ENCODE data around the gene MAST4. TPM values are rescaled to one million over a fixed set of nuclear protein-coding genes. Genes with fewer than 3 reads are reported as not detected.

Gene MAST4
- total RNA-seq, 1 donor from 2014 or later: 112 TPM

DNA sequence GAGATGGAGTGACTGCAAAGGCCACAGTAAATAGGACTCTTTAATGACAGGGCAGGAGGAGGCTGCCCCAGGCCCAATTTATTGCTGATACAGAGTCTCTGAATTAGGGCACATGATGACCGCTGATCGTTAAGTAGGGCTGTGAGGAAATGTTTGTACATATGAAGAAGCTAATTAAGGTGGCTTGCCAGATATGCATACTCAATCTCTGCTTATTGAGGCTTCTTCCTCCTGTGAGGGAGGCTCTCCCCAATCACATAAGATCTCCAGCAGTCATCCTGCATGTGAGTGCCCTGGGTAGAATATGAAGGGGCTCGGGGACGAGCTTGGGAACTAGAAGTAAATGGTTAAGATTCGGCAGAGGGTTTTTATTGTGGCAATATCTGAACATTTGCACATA is 608.6 kb downstream of the MAST4 start:
- Mint-ChIP-seq H3K9me3 (ENCODE audit: unreplicated experiment) (no peaks in the 10 kb centered on the region), H3K27ac (ENCODE audit: unreplicated experiment) (no peak overlapping the region), H3K36me3 (ENCODE audit: low read depth, unreplicated experiment) (no peaks in the 10 kb centered on the region), H3K4me3 (ENCODE audit: unreplicated experiment) (no peak overlapping the region), H3K4me1 (ENCODE audit: unreplicated experiment) (no peaks in the 10 kb centered on the region), H3K27me3 (ENCODE audit: unreplicated experiment) (peaks cover 2% of the 10 kb centered on the region)
- TF ChIP-seq, protein P1, sequence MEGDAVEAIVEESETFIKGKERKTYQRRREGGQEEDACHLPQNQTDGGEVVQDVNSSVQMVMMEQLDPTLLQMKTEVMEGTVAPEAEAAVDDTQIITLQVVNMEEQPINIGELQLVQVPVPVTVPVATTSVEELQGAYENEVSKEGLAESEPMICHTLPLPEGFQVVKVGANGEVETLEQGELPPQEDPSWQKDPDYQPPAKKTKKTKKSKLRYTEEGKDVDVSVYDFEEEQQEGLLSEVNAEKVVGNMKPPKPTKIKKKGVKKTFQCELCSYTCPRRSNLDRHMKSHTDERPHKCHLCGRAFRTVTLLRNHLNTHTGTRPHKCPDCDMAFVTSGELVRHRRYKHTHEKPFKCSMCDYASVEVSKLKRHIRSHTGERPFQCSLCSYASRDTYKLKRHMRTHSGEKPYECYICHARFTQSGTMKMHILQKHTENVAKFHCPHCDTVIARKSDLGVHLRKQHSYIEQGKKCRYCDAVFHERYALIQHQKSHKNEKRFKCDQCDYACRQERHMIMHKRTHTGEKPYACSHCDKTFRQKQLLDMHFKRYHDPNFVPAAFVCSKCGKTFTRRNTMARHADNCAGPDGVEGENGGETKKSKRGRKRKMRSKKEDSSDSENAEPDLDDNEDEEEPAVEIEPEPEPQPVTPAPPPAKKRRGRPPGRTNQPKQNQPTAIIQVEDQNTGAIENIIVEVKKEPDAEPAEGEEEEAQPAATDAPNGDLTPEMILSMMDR (IDR thresholded peaks at IDR 0.05; ENCODE audit: unreplicated experiment): no peak
- no peak for DNase-seq (ENCODE audit: low spot score)

DNA sequence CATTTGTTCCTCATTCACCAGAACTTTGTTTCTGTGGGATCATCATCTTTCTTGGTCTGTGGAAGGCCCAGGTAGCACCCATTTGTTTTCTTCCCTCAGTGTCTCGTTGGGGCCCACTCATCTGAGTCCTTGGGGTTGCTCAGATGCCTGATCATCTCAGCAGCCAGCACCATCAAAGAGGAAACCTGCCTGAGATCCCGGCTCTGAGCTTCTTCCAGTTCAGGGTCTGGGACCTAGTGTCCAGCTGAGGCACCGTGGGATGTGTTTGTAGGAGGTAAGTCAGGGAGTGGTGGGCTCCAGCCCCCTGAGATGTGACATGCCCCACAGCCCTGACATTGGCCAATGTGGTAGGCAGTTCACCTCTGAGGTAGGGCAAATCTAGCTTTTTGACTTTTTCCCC is 609.8 kb downstream of the MAST4 start:
- Mint-ChIP-seq H3K27ac (ENCODE audit: unreplicated experiment) (no peak overlapping the region), H3K9me3 (ENCODE audit: unreplicated experiment) (no peaks in the 10 kb centered on the region), H3K36me3 (ENCODE audit: low read depth, unreplicated experiment) (no peaks in the 10 kb centered on the region), H3K27me3 (ENCODE audit: unreplicated experiment) (peaks cover 3% of the 10 kb centered on the region), H3K4me3 (ENCODE audit: unreplicated experiment) (no peak overlapping the region), H3K4me1 (ENCODE audit: unreplicated experiment) (no peaks in the 10 kb centered on the region)
- TF ChIP-seq, protein P1 (IDR thresholded peaks at IDR 0.05; ENCODE audit: unreplicated experiment): no peak
- DNase-seq (ENCODE audit: low spot score): no peak

DNA sequence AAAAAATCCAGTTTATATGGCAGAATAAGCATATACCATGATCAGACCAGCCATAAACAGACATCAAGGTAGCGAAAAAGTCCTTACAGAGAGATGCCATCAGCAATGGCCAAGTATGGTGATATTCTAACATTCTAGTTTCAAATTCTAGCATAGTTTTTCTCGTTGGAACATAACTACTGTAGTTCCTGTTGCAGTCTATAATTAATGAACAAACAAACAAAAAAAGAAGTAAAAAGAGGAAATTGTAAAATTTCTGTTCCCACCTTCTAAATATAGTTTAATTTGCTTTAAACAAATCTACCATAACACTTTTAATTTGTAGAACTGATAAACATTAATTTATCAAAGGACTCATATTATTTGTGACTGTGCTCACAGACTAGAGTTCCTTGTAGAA is 610.3 kb downstream of the MAST4 start:
- Mint-ChIP-seq H3K4me1 (ENCODE audit: unreplicated experiment) (no peaks in the 10 kb centered on the region), H3K4me3 (ENCODE audit: unreplicated experiment) (no peak overlapping the region), H3K9me3 (ENCODE audit: unreplicated experiment) (no peaks in the 10 kb centered on the region), H3K36me3 (ENCODE audit: low read depth, unreplicated experiment) (no peaks in the 10 kb centered on the region), H3K27me3 (ENCODE audit: unreplicated experiment) (peaks cover 2% of the 10 kb centered on the region), H3K27ac (ENCODE audit: unreplicated experiment) (no peak overlapping the region)
- DNase-seq (ENCODE audit: low spot score): no peak
- TF ChIP-seq, protein P1 (IDR thresholded peaks at IDR 0.05; ENCODE audit: unreplicated experiment): no peak

DNA sequence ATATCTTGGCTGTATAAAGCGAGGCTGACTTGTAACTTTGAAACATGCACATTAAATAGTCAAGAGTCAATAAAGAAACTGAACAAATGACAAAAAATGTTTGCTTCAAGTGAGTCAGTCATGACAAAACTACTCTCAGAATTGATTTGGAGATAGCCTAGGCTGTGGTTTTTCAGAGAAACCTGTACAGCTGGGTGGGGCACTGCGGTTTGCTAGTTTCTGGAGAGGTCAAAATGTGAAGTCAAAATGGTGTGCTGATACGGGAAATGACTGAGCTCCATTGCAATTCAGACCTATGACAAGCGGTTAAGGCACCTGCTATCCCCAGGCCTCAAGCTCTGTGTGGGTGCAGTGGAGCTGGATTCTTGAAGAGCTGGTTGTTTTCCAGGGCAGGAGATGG is 610.7 kb downstream of the MAST4 start:
- no peak overlapping the region for H3K4me3 Mint-ChIP-seq (ENCODE audit: unreplicated experiment)
- H3K27ac Mint-ChIP-seq (ENCODE audit: unreplicated experiment): no peak overlapping the region
- H3K9me3 Mint-ChIP-seq (ENCODE audit: unreplicated experiment): no peaks in the 10 kb centered on the region
- DNase-seq (ENCODE audit: low spot score): no peak
- peaks cover 2% of the 10 kb centered on the region for H3K27me3 Mint-ChIP-seq (ENCODE audit: unreplicated experiment)
- H3K4me1 Mint-ChIP-seq (ENCODE audit: unreplicated experiment): no peaks in the 10 kb centered on the region
- TF ChIP-seq, protein P1 (IDR thresholded peaks at IDR 0.05; ENCODE audit: unreplicated experiment): no peak
- H3K36me3 Mint-ChIP-seq (ENCODE audit: low read depth, unreplicated experiment): no peaks in the 10 kb centered on the region

DNA sequence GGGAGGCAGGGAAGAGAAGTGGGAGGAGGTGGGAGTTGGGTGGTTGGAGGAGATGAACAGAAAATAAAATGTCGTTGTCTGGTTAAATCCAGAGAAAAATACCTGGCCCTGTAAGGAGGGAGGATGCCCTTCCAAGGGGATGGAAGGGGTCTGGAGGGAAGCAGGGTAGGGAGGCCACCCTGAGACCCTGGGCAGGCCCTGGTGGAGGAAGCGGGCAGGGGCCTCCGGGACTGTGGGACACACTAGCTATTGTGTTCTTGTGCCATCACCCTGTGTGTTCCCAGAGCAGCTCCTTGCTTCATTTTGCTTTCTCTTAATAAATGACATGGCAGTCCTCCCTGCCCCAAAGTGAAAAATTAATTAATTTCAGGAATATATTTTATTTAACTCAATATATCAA is 612.2 kb downstream of the MAST4 start:
- no peak overlapping the region for H3K4me3 Mint-ChIP-seq (ENCODE audit: unreplicated experiment)
- DNase-seq (ENCODE audit: low spot score): no peak
- no peaks in the 10 kb centered on the region for H3K36me3 Mint-ChIP-seq (ENCODE audit: low read depth, unreplicated experiment)
- no peaks in the 10 kb centered on the region for H3K9me3 Mint-ChIP-seq (ENCODE audit: unreplicated experiment)
- peaks cover 3% of the 10 kb centered on the region for H3K27me3 Mint-ChIP-seq (ENCODE audit: unreplicated experiment)
- TF ChIP-seq, protein P1 (IDR thresholded peaks at IDR 0.05; ENCODE audit: unreplicated experiment): no peak
- no peak overlapping the region for H3K27ac Mint-ChIP-seq (ENCODE audit: unreplicated experiment)
- H3K4me1 Mint-ChIP-seq (ENCODE audit: unreplicated experiment): no peaks in the 10 kb centered on the region

Measured in endothelial cell (in vitro differentiated cells).